Measurements from ENCODE around the gene RPS15.

DNA sequence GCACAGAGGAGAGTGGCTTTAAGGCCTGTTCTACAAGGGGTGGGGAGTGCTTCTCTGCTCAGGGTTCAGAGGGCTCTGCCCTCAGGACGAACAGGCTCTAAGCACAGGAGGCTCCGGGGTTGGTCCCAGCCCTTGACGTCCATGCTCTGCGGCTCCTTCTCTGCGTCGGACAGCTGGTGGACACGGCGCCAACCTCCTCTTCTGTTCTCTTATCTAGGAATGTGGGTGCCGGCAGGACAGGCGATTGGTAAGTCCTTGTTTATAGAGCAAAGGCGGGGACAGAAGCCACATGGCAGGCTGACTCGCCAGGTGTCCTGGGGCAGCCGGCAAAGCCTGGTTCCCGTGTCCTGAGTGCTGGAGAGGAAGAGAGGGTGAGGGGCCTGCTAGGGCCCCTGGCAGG lies 8.4 kb upstream of the RPS15 start:
- TF ChIP-seq, protein P1, sequence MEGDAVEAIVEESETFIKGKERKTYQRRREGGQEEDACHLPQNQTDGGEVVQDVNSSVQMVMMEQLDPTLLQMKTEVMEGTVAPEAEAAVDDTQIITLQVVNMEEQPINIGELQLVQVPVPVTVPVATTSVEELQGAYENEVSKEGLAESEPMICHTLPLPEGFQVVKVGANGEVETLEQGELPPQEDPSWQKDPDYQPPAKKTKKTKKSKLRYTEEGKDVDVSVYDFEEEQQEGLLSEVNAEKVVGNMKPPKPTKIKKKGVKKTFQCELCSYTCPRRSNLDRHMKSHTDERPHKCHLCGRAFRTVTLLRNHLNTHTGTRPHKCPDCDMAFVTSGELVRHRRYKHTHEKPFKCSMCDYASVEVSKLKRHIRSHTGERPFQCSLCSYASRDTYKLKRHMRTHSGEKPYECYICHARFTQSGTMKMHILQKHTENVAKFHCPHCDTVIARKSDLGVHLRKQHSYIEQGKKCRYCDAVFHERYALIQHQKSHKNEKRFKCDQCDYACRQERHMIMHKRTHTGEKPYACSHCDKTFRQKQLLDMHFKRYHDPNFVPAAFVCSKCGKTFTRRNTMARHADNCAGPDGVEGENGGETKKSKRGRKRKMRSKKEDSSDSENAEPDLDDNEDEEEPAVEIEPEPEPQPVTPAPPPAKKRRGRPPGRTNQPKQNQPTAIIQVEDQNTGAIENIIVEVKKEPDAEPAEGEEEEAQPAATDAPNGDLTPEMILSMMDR (IDR thresholded peaks at IDR 0.05) = no peak
- no peak for TF ChIP-seq POLR2A (IDR thresholded peaks at IDR 0.05)

All from body of pancreas (tissue), 4 donors.